Caki2 (cell line): Measurements from ENCODE around the gene C11orf65. TPM values are rescaled to one million over a fixed set of nuclear protein-coding genes. Genes with fewer than 3 reads are reported as not detected.
"Not testable (repeated sequence)": the region's sequence is repeated elsewhere in the genome, so short reads cannot be mapped to it uniquely, and the experiment has no call there.

Experiments used
- DNase-seq: peaks from one replicate; pipeline ENCODE4 v3.0.0-alpha.2; 2015; ENCODE audit warnings: low read depth
- in situ Hi-C: cut with HindIII; loops from 2 replicates; pipeline ENCODE4 v1.10.0; 2016; ENCODE audit warnings: low sequenced_read_pairs, low pct_unique_long_range_greater_than_20kb, mixed read lengths
- total RNA-seq: library from RNA; depleted of rRNA; stranded (reverse); fragments of >200 nt; shearing (Covaris generic); gene quantifications from 2 replicates; pipeline ENCODE4 v1.2.3, GENCODE V29; 2014; ENCODE audit warnings: low replicate concordance

C11orf65 gene
- total RNA-seq, 1 experiment from 2014 or later, result 0.44 TPM

DNA sequence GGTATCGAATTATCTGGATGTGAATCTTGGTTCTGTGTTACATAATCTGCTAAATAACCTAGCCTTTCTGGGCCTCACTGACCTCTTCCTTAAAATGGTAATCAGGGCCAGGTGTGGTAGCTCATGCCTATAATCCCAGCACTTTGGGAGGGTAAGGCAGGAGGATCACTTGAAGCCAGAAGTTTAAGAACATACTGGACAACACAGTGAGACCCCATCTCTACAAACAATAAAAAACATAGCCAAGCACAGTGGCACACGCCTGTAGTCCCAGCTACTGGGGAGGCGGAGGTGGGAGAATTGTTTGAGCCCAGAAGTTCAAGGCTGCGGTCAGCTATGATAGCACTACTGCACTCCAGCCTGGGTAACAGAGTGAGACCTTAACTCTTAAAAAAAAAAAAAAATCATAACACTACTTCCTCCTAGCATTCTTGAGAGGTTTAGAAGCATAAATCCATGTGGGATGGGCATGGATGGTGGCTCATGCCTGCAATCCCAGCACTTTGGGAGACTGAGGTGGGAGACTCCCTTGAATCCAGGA lies 72.5 kb downstream of the C11orf65 start:
- in situ Hi-C loops, result no loop called here

DNA sequence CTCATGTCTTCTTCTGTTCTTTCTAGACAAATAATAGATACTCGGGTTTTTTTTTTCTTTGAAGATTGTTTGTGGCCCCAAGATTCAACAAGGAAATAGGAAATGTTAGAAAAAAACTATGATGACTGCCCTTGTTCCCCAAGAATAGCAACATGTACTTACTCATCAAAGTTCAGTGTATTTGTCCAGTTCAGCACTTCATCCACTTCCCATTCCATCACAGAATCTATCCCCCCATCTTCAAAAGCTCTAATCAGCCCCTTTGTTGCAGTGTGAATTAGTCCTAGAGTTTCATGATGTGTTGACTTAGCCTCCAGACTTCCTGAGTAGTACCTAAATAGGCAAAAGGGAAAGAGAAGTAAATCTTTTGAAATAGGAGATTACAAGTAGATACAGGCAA lies 74.3 kb downstream of the C11orf65 start:
- in situ Hi-C loops, result no loop called here
- no peak for DNase-seq

More for the DNA sequence above, 72.5 kb downstream of the C11orf65 start:
- no peak for DNase-seq

DNA sequence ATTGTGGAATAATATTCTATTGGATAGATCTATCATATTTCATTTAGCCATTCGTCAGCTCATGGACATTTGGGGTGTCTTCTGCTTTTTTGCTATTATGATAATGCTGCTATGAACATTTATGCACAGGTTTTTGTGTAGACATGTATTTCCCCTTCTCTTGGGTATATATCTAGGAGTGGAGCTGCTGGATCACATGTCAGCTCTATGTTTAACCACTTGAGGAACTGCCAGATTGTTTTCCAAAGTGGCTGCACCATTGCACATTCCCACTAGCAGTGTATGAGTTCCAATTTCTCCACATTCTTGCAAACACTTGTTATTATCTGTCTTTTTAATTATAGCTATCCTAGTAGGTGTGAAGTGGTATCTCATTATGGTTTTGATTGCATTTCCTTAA lies 75.0 kb downstream of the C11orf65 start:
- DNase-seq, result no peak
- in situ Hi-C loops, result no loop called here

DNA sequence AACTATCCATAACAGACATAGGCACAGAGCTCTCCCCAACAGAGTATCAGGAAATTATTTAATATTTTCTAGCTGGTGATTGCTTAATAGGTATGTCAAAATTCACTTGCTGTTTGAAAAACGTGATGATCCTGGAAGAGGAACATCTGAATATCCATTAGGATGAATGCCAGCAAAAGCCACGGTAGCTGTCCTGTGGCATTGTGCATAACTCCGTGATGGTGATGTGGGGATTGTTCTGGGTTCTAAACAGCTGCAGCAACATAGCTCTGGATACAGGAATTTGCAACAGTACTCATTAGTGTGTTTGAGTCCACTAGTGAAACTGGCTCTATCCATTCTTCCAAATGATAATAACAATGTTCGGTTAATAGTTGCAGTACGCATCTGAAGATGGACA lies 78.8 kb downstream of the C11orf65 start:
- in situ Hi-C loops, result no loop called here
- no peak for DNase-seq

DNA sequence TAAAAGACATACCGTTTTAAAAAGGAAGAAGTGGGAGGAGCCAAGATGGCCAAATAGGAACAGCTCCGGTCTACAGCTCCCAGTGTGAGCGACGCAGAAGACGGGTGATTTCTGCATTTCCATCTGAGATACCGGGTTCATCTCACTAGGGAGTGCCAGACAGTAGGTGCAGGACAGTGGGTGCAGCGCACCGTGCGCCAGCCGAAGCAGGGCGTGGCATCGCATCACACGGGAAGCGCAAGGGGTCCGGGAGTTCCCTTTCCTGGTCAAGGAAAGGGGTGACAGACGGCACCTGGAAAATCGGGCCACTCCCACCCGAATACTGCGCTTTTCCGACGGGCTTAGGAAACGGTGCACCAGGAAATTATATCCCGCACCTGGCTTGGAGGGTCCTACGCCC lies 93.8 kb downstream of the C11orf65 start:
- DNase-seq, in situ Hi-C loops: not testable (repeated sequence)

DNA sequence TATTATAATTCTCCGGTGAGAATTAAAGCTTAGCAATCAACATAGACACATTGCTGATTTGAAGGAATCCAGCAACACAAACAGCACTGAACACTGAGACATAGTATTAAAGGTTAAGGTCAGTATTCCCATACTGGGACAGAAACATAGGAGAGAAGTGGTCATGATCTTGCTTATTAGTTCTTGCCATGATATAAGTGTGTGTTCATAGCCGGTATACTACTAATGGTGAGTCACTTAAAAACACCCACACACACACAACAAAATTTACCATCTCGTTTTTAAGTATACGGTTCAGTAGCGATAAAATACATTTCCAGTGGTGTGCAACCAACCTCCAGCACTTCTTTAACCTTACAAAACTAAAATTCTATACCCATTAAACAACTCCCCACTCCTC lies 96.3 kb downstream of the C11orf65 start:
- in situ Hi-C loops, result no loop called here
- no peak for DNase-seq

DNA sequence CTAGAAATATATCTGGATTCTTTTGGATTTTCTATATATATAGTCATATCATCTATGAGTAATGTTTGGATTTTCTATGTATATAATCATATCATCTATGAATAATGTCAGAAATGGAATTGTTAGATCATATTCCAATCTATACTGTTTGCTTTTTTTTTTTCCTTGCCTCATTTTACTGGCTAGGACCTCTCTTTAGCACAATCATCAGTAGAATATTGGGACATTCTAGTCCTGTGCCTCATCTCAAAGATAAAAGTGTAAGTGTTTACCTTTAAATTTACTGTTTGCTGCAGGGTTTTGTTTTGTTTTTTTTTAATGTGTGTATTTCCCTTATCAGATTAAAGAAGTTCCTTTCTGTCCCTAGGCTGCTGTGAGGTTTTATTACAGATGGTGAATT lies 97.0 kb downstream of the C11orf65 start:
- in situ Hi-C loops, result no loop called here
- no peak for DNase-seq

DNA sequence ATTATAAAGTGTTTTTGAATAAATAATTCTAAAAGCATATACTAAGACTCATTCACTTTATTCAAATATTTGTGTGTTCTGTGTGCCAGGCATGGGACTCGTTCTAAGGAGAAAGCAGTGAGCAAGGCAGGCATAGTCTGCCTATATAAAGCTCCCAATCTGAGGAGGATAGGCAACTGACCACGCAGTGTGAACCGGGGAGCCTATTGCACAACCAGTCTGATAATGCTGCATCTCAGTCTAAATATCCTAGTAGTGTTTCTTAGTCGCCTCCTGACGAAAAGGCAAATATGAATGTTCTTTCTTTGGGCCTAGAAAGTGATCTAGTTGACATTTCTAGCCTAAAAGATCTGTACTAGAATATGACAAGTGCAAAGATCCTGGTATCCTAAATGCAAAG lies 98.3 kb downstream of the C11orf65 start:
- no peak for DNase-seq
- in situ Hi-C loops, result no loop called here

DNA sequence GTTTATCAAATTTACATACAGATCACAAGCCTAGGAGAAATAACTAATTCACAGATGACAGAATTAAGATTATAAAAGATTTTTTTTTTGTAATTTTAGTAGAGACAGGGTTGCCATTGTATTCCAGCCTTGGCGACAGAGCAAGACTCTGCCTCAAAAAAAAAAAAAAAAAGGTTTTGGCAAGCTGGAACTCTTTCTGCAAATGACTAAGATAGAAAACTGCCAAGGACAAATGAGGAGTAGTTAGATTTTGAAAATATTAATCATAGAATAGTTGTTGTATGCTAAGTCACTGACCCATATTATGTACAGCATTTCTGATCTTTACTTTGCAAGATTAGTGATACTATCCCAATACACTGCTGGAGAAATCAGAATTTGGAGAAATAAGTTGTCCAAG lies 99.2 kb downstream of the C11orf65 start:
- no peak for DNase-seq
- in situ Hi-C loops, result no loop called here

DNA sequence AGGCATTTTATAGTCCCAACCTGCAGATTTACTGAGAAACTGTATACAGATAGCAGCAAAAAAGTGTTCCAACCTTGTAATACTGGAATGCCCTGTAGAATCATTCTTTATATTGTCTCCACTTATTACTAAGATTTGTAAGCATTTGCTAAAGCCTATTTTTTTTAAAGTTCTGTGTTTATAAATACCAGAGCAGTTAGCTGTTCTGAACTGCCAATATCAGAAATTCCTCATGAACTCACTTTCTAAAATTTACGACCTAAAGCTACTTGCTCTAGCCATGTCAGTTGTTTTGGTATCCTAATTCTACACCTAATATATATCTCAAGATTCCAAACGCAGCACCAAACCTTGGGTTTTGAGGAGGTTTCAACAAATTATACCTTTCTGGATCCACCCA lies 103.2 kb downstream of the C11orf65 start:
- in situ Hi-C loops, result no loop called here
- DNase-seq, result no peak

DNA sequence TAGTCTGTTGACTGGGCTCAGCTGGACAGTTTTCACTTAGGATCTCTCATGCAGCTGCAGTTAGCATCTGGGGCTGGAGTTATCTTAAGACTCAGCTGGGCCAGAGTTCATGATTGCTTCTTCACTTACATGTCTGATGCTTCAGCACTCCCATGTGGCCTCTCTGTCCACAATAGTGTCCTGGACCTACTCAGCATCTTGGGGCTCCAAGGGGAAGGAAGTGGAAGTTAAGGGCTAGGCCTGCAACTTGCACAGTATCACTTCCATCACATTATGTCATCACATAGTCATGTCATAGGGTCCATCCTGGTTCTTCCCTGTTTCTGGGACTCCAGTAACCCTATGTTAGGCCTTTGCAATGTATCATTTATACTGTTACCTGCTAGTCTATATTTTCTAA lies 115.9 kb downstream of the C11orf65 start:
- DNase-seq, result no peak
- in situ Hi-C loops, result no loop called here

DNA sequence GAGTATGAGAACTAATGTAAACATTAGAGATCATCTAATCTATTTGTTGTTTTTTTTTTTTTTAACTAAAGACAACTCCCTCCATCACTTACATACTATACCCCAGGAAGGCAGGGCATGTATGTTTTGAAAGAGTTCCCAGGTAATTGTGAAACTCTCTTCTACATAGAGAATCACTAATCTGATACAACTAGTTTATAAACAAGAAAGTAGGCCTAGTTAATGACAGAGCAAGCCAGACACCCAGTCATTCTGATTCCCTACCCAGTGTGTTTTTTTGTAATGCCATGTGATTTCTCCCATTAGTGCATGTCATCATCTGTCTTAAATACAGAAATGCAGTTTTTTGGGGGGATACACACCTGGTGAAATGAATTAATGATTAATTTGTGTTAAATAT lies 120.9 kb downstream of the C11orf65 start:
- peak; percentile 44 for DNase-seq
- in situ Hi-C loops, result no loop called here

DNA sequence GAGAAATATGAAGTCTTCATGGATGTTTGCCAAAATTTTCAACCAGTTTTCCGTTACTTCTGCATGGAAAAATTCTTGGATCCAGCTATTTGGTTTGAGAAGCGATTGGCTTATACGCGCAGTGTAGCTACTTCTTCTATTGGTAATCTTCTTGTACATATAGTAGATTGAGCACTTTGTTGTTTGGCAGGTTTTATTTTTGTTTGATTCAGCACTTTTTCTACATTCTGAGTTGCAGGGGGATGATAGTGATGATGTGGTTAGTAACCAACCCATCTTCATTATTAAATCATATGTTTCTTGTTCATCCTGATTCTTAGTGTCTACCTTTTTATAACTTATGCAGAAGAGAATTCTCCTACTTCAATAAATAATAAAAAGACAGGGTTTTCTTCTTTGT lies 121.6 kb downstream of the C11orf65 start:
- DNase-seq, result no peak
- in situ Hi-C loops, result no loop called here

DNA sequence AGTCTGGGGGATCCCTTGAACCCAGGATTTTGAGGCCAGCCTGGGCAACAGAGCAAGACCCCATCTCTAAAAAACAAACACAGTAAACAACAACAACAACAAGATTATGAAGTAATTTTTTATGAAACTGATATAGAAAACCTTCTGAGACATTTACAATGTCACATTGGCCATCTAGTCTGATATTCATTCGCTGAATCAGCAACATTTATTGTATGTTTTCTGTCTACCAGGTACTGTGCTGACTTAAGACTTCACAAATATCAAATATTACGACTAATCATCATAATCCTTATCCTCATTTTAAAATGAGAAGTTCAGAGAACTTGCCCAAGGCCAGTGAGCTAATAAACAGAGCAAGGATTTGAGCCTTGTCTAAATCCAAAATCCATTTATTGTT lies 123.6 kb downstream of the C11orf65 start:
- in situ Hi-C loops, result no loop called here
- no peak for DNase-seq

DNA sequence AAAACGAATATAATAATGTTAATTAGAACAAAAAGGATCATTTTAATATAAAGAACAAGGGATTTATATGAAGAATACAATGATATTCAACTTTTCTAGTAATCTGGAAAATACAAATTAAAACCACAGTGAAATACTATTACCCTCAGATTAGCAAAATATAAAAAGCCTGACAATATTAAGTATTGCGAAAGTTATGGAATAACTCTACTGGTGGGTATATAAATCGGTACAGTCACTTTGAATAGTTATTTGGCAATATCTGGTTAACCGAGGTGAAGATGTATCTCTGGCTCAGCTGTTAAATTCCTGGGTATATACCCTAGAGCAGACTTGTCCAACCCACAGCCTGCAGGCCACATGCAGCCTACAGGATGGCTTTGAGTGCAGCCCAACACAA lies 125.7 kb downstream of the C11orf65 start:
- in situ Hi-C loops, result no loop called here
- DNase-seq, result no peak

DNA sequence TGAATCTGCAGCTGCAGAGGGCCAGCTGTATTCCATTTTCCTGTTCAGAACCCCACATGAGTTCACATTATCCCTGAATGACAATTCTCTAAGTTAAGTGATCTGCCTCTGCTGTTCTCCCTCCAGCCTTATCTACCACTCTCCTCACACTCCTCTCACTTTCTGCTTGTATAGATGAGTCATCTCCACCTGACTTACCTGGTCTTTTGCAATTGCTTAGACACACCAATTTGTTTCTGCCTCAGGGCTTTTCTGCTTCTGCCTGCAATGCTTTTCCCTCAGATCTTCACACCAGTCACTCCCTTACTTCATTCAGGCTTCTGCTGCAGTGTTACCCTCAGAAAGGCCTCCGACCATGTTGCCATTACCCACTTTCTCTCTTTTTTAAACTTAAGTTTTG lies 126.4 kb downstream of the C11orf65 start:
- in situ Hi-C loops, result no loop called here
- DNase-seq, result peak; percentile 50

DNA sequence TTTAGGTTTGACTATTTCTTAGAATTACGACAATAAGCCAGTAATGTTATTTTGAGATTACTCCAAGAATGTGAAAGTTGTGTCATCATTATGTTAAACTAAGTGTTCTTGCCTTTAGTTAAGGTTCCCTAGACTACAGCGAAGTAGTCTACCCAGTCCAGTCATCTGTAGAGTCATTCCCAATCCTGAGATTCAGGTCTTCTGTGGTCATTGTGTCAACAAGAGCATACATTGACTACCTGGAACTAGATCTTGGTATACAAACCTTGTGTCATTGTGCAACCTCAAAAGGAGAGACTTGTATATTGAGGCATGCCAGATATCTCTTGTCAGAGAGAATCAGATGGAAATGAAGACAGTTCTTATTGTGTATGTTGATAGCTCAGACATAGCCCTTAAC lies 128.6 kb downstream of the C11orf65 start:
- no peak for DNase-seq
- in situ Hi-C loops, result no loop called here

DNA sequence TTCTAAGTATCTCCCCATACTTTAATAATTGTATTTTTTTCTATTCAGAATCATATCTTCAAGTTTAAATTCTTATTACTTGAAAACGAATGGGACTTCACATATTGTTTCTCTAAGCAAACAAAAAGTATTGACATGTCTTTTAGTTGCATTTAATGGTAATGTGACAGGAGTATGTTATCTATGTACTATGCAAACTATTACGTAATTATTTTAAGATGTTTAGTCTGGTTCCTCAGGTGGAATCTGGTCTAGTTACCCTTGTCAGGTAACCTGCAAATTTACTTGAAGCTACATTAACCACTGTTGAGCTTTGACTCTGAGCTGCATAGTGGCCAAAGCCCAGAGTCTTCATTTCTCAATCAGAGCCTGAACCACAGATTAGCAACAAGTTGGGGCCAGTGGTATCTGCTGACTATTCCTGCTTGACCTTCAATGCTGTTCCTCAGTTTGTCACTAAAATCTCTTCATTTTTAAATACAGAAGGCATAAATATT lies 133.9 kb downstream of the C11orf65 start:
- DNase-seq, result no peak
- in situ Hi-C loops, result no loop called here
